ENCODE data around the gene CELA1.

GRCh38 chr12:51368640-51369517 is 22.4 kb upstream of the CELA1 start:
- TF ChIP-seq RBM39 (IDR thresholded peaks at IDR 0.05; ENCODE audit: low read depth, low read length, poor library complexity, severe bottlenecking) (no peak), FOSL2 (CRISPR knock-in tag; IDR thresholded peaks at IDR 0.05) (no peak), ZNF432 (CRISPR knock-in tag; IDR thresholded peaks at IDR 0.05; ENCODE audit: borderline replicate concordance) (no peak), KDM1A (CRISPR knock-in tag; IDR thresholded peaks at IDR 0.05) (no peak), TBP (CRISPR knock-in tag; IDR thresholded peaks at IDR 0.05) (no peak)
- TF ChIP-seq, protein P1, sequence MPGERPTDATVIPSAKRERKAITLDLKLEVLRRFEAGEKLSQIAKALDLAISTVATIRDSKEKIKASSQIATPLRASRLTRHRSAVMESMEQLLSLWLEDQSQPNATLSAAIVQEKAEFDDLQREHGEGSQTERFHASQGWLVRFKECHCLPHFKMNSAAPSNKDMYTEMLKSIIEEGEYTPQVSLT (CRISPR knock-in tag; IDR thresholded peaks at IDR 0.05; ENCODE audit: borderline replicate concordance, low read depth): no peak

Data from HepG2 (cell line).